ENCODE results near the gene LMBR1.
"Not testable (repeated sequence)": the region's sequence is repeated elsewhere in the genome, so short reads cannot be mapped to it uniquely, and the experiment has no call there.

LMBR1 gene

GRCh38 chr7:156865493-156865892, 27.5 kb downstream of the LMBR1 start:
- DNase-seq (ENCODE audit: low read depth), result no peak
- Histone ChIP-seq H3K9ac (ENCODE audit: low read length) (no peak overlapping the region), H3K36me3 (ENCODE audit: control insufficient read depth, insufficient read depth, low read length, severe bottlenecking) (no peaks in the 10 kb centered on the region), H3K4me3 (ENCODE audit: low read length) (no peak overlapping the region), H3K4me1 (ENCODE audit: control insufficient read depth, insufficient read depth, low read length) (no peaks in the 10 kb centered on the region), H3K9me3 (ENCODE audit: control insufficient read depth, low read length) (no peaks in the 10 kb centered on the region), H3K27me3 (replicated peaks; ENCODE audit: control insufficient read depth, insufficient read depth, low read length) (no peaks in the 10 kb centered on the region)

- H3K36me3 ChIP-seq (ENCODE audit: control insufficient read depth, insufficient read depth, low read length, severe bottlenecking); H3K27me3 ChIP-seq (replicated peaks; ENCODE audit: control insufficient read depth, insufficient read depth, low read length); DNase-seq (ENCODE audit: low read depth); H3K4me3 ChIP-seq (ENCODE audit: low read length); H3K4me1 ChIP-seq (ENCODE audit: control insufficient read depth, insufficient read depth, low read length); H3K9ac ChIP-seq (ENCODE audit: low read length); H3K9me3 ChIP-seq (ENCODE audit: control insufficient read depth, low read length): not testable (repeated sequence)
These were observed 31.0 kb downstream of the LMBR1 start for GRCh38 chr7:156862022-156862421.

- no peaks in the 10 kb centered on the region for H3K27me3 ChIP-seq (replicated peaks; ENCODE audit: control insufficient read depth, insufficient read depth, low read length)
- H3K4me1 ChIP-seq (ENCODE audit: control insufficient read depth, insufficient read depth, low read length), result no peaks in the 10 kb centered on the region
- no peaks in the 10 kb centered on the region for H3K36me3 ChIP-seq (ENCODE audit: control insufficient read depth, insufficient read depth, low read length, severe bottlenecking)
- H3K9ac ChIP-seq (ENCODE audit: low read length), result no peak overlapping the region
- no peak overlapping the region for H3K4me3 ChIP-seq (ENCODE audit: low read length)
- H3K9me3 ChIP-seq (ENCODE audit: control insufficient read depth, low read length), result no peaks in the 10 kb centered on the region
- DNase-seq (ENCODE audit: low read depth), result no peak
These were observed 31.8 kb downstream of the LMBR1 start for GRCh38 chr7:156861212-156861611.

GRCh38 chr7:156860099-156860498, 32.9 kb downstream of the LMBR1 start:
- not testable (repeated sequence) for H3K4me3 ChIP-seq (ENCODE audit: low read length); H3K27me3 ChIP-seq (replicated peaks; ENCODE audit: control insufficient read depth, insufficient read depth, low read length); H3K36me3 ChIP-seq (ENCODE audit: control insufficient read depth, insufficient read depth, low read length, severe bottlenecking); H3K9me3 ChIP-seq (ENCODE audit: control insufficient read depth, low read length); H3K9ac ChIP-seq (ENCODE audit: low read length); DNase-seq (ENCODE audit: low read depth); H3K4me1 ChIP-seq (ENCODE audit: control insufficient read depth, insufficient read depth, low read length)

- Histone ChIP-seq H3K27me3 (replicated peaks; ENCODE audit: control insufficient read depth, insufficient read depth, low read length) (no peaks in the 10 kb centered on the region), H3K36me3 (ENCODE audit: control insufficient read depth, insufficient read depth, low read length, severe bottlenecking) (no peaks in the 10 kb centered on the region), H3K4me1 (ENCODE audit: control insufficient read depth, insufficient read depth, low read length) (no peaks in the 10 kb centered on the region), H3K9ac (ENCODE audit: low read length) (no peak overlapping the region), H3K4me3 (ENCODE audit: low read length) (no peak overlapping the region), H3K9me3 (ENCODE audit: control insufficient read depth, low read length) (peaks cover 9% of the 10 kb centered on the region)
- DNase-seq (ENCODE audit: low read depth), result no peak
These were observed 34.5 kb downstream of the LMBR1 start for GRCh38 chr7:156858523-156858922.

- Histone ChIP-seq H3K9me3 (ENCODE audit: control insufficient read depth, low read length) (peaks cover 9% of the 10 kb centered on the region), H3K9ac (ENCODE audit: low read length) (no peak overlapping the region), H3K36me3 (ENCODE audit: control insufficient read depth, insufficient read depth, low read length, severe bottlenecking) (no peaks in the 10 kb centered on the region), H3K27me3 (replicated peaks; ENCODE audit: control insufficient read depth, insufficient read depth, low read length) (no peaks in the 10 kb centered on the region), H3K4me3 (ENCODE audit: low read length) (no peak overlapping the region), H3K4me1 (ENCODE audit: control insufficient read depth, insufficient read depth, low read length) (no peaks in the 10 kb centered on the region)
- DNase-seq (ENCODE audit: low read depth), result no peak
These were observed 35.2 kb downstream of the LMBR1 start for GRCh38 chr7:156857757-156858156.

GRCh38 chr7:156854654-156855053, 38.3 kb downstream of the LMBR1 start:
- no peak overlapping the region for H3K9ac ChIP-seq (ENCODE audit: low read length)
- H3K27me3 ChIP-seq (replicated peaks; ENCODE audit: control insufficient read depth, insufficient read depth, low read length), result no peaks in the 10 kb centered on the region
- H3K4me3 ChIP-seq (ENCODE audit: low read length), result no peak overlapping the region
- H3K4me1 ChIP-seq (ENCODE audit: control insufficient read depth, insufficient read depth, low read length), result no peaks in the 10 kb centered on the region
- peaks cover 9% of the 10 kb centered on the region for H3K9me3 ChIP-seq (ENCODE audit: control insufficient read depth, low read length)
- DNase-seq (ENCODE audit: low read depth), result no peak
- no peaks in the 10 kb centered on the region for H3K36me3 ChIP-seq (ENCODE audit: control insufficient read depth, insufficient read depth, low read length, severe bottlenecking)

- H3K4me3 ChIP-seq (ENCODE audit: low read length), result no peak overlapping the region
- H3K9ac ChIP-seq (ENCODE audit: low read length), result no peak overlapping the region
- DNase-seq (ENCODE audit: low read depth), result no peak
- H3K4me1 ChIP-seq (ENCODE audit: control insufficient read depth, insufficient read depth, low read length), result no peaks in the 10 kb centered on the region
- no peaks in the 10 kb centered on the region for H3K36me3 ChIP-seq (ENCODE audit: control insufficient read depth, insufficient read depth, low read length, severe bottlenecking)
- no peaks in the 10 kb centered on the region for H3K27me3 ChIP-seq (replicated peaks; ENCODE audit: control insufficient read depth, insufficient read depth, low read length)
- no peaks in the 10 kb centered on the region for H3K9me3 ChIP-seq (ENCODE audit: control insufficient read depth, low read length)
These were observed 44.0 kb downstream of the LMBR1 start for GRCh38 chr7:156848979-156849378.

- Histone ChIP-seq H3K4me3 (ENCODE audit: low read length) (no peak overlapping the region), H3K27me3 (replicated peaks; ENCODE audit: control insufficient read depth, insufficient read depth, low read length) (no peaks in the 10 kb centered on the region), H3K9ac (ENCODE audit: low read length) (no peak overlapping the region), H3K36me3 (ENCODE audit: control insufficient read depth, insufficient read depth, low read length, severe bottlenecking) (no peaks in the 10 kb centered on the region), H3K9me3 (ENCODE audit: control insufficient read depth, low read length) (no peaks in the 10 kb centered on the region), H3K4me1 (ENCODE audit: control insufficient read depth, insufficient read depth, low read length) (no peaks in the 10 kb centered on the region)
- no peak for DNase-seq (ENCODE audit: low read depth)
These were observed 47.4 kb downstream of the LMBR1 start for GRCh38 chr7:156845379-156846101.

GRCh38 chr7:156843582-156843981, 49.4 kb downstream of the LMBR1 start:
- H3K9ac ChIP-seq (ENCODE audit: low read length); H3K4me3 ChIP-seq (ENCODE audit: low read length); H3K27me3 ChIP-seq (replicated peaks; ENCODE audit: control insufficient read depth, insufficient read depth, low read length); H3K36me3 ChIP-seq (ENCODE audit: control insufficient read depth, insufficient read depth, low read length, severe bottlenecking); DNase-seq (ENCODE audit: low read depth); H3K9me3 ChIP-seq (ENCODE audit: control insufficient read depth, low read length); H3K4me1 ChIP-seq (ENCODE audit: control insufficient read depth, insufficient read depth, low read length): not testable (repeated sequence)

GRCh38 chr7:156843157-156843556, 49.8 kb downstream of the LMBR1 start:
- H3K4me3 ChIP-seq (ENCODE audit: low read length), result no peak overlapping the region
- no peak for DNase-seq (ENCODE audit: low read depth)
- no peaks in the 10 kb centered on the region for H3K36me3 ChIP-seq (ENCODE audit: control insufficient read depth, insufficient read depth, low read length, severe bottlenecking)
- no peak overlapping the region for H3K9ac ChIP-seq (ENCODE audit: low read length)
- H3K4me1 ChIP-seq (ENCODE audit: control insufficient read depth, insufficient read depth, low read length), result peaks cover 9% of the 10 kb centered on the region
- no peaks in the 10 kb centered on the region for H3K9me3 ChIP-seq (ENCODE audit: control insufficient read depth, low read length)
- H3K27me3 ChIP-seq (replicated peaks; ENCODE audit: control insufficient read depth, insufficient read depth, low read length), result no peaks in the 10 kb centered on the region

GRCh38 chr7:156842740-156843140, 50.2 kb downstream of the LMBR1 start:
- no peak for DNase-seq (ENCODE audit: low read depth)

More at GRCh38 chr7:156842740-156843140, 50.2 kb downstream of the LMBR1 start:
- Histone ChIP-seq H3K9ac (ENCODE audit: low read length) (no peak overlapping the region), H3K36me3 (ENCODE audit: control insufficient read depth, insufficient read depth, low read length, severe bottlenecking) (no peaks in the 10 kb centered on the region), H3K4me3 (ENCODE audit: low read length) (no peak overlapping the region), H3K27me3 (replicated peaks; ENCODE audit: control insufficient read depth, insufficient read depth, low read length) (no peaks in the 10 kb centered on the region), H3K4me1 (ENCODE audit: control insufficient read depth, insufficient read depth, low read length) (peaks cover 9% of the 10 kb centered on the region), H3K9me3 (ENCODE audit: control insufficient read depth, low read length) (no peaks in the 10 kb centered on the region)
